Measurements from ENCODE around the gene SHC2. TPM values are rescaled to one million over a fixed set of nuclear protein-coding genes. Genes with fewer than 3 reads are reported as not detected.
"Not testable (repeated sequence)": the region's sequence is repeated elsewhere in the genome, so short reads cannot be mapped to it uniquely, and the experiment has no call there.

Gene SHC2
- polyA plus RNA-seq, 1 of the 3 experiments (the other 2 are of a cell fraction), result 0.64 TPM

- no peaks in the 10 kb centered on the region for H3K9me3 ChIP-seq
- TF ChIP-seq GATA2 (CRISPR knock-in tag; IDR thresholded peaks at IDR 0.05) (no peak), JUND (IDR thresholded peaks at IDR 0.05) (no peak), FOXM1 (IDR thresholded peaks at IDR 0.05; ENCODE audit: low read depth) (no peak), FOXJ3 (CRISPR knock-in tag; IDR thresholded peaks at IDR 0.05) (no peak), EP300 (IDR thresholded peaks at IDR 0.05; ENCODE audit: borderline replicate concordance in 1 of 2, low read depth in 1 of 2, low read length in 1 of 2) (no peak), USF2 (IDR thresholded peaks at IDR 0.05; ENCODE audit: borderline replicate concordance, low read depth, low read length) (no peak)
- H3K9me2 ChIP-seq, result no peaks in the 10 kb centered on the region
- no peaks in the 10 kb centered on the region for H3K36me3 ChIP-seq (replicated peaks in 1 of 2; ENCODE audit: control insufficient read depth in 1 of 2, insufficient read depth in 2 of 2, low read length in 1 of 2)
- no peaks in the 10 kb centered on the region for H3K79me2 ChIP-seq (ENCODE audit: insufficient read depth)
- WGBS (ENCODE audit: low lambda C conversion rate), result 81% methylated on average over 22 of the region's 22 CpGs
- CTCF ChIA-PET, result no interaction called here
- peaks cover 0 to under 1% of the 10 kb centered on the region in 2 experiments; a peak in 1 of 4 replicates for H3K4me1 ChIP-seq (ENCODE audit: control insufficient read depth in 1 of 2, insufficient read depth in 2 of 2, low read depth in 1 of 2, low read length in 1 of 2)
- no peak overlapping the region for H2AFZ ChIP-seq (ENCODE audit: low read depth)
- H3K27me3 ChIP-seq (ENCODE audit: insufficient read depth), result no peaks in the 10 kb centered on the region
- peaks cover 13% of the 10 kb centered on the region for H3F3A ChIP-seq (replicated peaks; ENCODE audit: insufficient read depth)
- H4K20me1 ChIP-seq (ENCODE audit: insufficient read depth), result no peaks in the 10 kb centered on the region
- no peak overlapping the region for H3K27ac ChIP-seq (ENCODE audit: low read depth in 2 of 2, low read length in 1 of 2)
- H3K4me2 ChIP-seq, result no peak overlapping the region
- no peak overlapping the region for H3K9ac ChIP-seq
- POLR2A ChIA-PET, result no interaction called here
- DNase-seq, result no peak
- H3K4me3 ChIP-seq (ENCODE audit: low read depth in 2 of 2, low read length in 1 of 2), result no peak overlapping the region
Measured at GRCh38 chr19:453606-454005, 7.2 kb downstream of the SHC2 start.

DNA sequence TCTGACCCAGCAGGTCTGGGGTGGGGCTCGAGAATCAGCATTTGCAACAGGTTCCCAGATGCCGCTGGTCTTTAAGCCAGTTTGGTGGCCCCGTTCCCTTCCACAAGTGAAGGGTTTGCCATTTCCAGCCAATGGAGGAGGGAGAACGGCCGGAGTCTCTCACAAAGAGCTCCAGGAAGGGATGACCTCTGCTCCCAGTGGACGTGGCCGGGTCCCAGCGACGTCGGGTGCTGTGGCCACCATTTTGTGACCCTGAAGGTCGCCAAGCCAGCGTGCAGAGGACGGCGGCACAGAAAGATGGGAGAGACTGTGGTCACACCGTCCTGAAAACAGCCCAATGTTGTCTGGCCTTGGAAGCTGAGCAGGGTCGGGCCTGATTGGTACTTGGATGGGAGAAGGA, 8.0 kb downstream of the SHC2 start:
- TF ChIP-seq, protein P1, sequence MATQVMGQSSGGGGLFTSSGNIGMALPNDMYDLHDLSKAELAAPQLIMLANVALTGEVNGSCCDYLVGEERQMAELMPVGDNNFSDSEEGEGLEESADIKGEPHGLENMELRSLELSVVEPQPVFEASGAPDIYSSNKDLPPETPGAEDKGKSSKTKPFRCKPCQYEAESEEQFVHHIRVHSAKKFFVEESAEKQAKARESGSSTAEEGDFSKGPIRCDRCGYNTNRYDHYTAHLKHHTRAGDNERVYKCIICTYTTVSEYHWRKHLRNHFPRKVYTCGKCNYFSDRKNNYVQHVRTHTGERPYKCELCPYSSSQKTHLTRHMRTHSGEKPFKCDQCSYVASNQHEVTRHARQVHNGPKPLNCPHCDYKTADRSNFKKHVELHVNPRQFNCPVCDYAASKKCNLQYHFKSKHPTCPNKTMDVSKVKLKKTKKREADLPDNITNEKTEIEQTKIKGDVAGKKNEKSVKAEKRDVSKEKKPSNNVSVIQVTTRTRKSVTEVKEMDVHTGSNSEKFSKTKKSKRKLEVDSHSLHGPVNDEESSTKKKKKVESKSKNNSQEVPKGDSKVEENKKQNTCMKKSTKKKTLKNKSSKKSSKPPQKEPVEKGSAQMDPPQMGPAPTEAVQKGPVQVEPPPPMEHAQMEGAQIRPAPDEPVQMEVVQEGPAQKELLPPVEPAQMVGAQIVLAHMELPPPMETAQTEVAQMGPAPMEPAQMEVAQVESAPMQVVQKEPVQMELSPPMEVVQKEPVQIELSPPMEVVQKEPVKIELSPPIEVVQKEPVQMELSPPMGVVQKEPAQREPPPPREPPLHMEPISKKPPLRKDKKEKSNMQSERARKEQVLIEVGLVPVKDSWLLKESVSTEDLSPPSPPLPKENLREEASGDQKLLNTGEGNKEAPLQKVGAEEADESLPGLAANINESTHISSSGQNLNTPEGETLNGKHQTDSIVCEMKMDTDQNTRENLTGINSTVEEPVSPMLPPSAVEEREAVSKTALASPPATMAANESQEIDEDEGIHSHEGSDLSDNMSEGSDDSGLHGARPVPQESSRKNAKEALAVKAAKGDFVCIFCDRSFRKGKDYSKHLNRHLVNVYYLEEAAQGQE (IDR thresholded peaks at IDR 0.05; ENCODE audit: low read depth, low read length), result no peak
- H3K4me2 ChIP-seq, result no peak overlapping the region
- no peak overlapping the region for H3K27ac ChIP-seq (ENCODE audit: low read depth in 2 of 2, low read length in 1 of 2)
- no peaks in the 10 kb centered on the region for H3K9me3 ChIP-seq
- H3K27me3 ChIP-seq (ENCODE audit: insufficient read depth), result no peaks in the 10 kb centered on the region
- ChIA-PET POLR2A (no interaction called here), CTCF (no interaction called here)
- no peaks in the 10 kb centered on the region for H3K9me2 ChIP-seq
- H3K79me2 ChIP-seq (ENCODE audit: insufficient read depth), result no peaks in the 10 kb centered on the region
- H3K36me3 ChIP-seq (replicated peaks in 1 of 2; ENCODE audit: control insufficient read depth in 1 of 2, insufficient read depth in 2 of 2, low read length in 1 of 2), result no peaks in the 10 kb centered on the region
- 76% methylated on average over 16 of the region's 16 CpGs for WGBS (ENCODE audit: low lambda C conversion rate)
- DNase-seq, result no peak
- H3K4me1 ChIP-seq (ENCODE audit: control insufficient read depth in 1 of 2, insufficient read depth in 2 of 2, low read depth in 1 of 2, low read length in 1 of 2), result peaks cover 0 to 9% of the 10 kb centered on the region in 2 experiments; a peak in 1 of 4 replicates
- no peak overlapping the region for H3K4me3 ChIP-seq (ENCODE audit: low read depth in 2 of 2, low read length in 1 of 2)
- H2AFZ ChIP-seq (ENCODE audit: low read depth), result no peak overlapping the region
- H3F3A ChIP-seq (replicated peaks; ENCODE audit: insufficient read depth), result peaks cover 13% of the 10 kb centered on the region
- H3K9ac ChIP-seq, result no peak overlapping the region
- H4K20me1 ChIP-seq (ENCODE audit: insufficient read depth), result no peaks in the 10 kb centered on the region

DNA sequence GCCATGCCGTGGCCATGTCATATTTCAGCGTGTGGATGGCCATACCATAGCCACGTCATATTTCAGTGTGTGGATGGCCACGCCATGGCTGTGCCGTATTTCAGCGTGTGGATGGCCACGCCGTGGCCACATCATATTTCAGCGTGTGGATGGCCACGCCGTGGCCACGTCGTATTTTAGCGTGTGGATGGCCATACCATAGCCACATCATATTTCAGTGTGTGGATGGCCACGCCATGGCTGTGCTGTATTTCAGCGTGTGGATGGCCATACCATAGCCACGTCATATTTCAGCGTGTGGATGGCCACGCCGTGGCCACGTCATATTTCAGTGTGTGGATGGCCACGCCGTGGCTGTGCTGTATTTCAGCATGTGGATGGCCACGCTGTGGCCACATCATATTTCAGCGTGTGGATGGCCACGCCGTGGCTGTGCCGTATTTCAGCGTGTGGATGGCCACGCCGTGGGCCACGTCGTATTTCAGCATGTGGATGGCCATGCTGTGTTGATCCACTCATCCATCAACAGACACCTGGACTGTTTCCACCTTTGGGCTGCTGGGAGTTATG, 9.8 kb downstream of the SHC2 start:
- H3K9me2 ChIP-seq; H3K27ac ChIP-seq (ENCODE audit: low read depth in 2 of 2, low read length in 1 of 2); H3K36me3 ChIP-seq (replicated peaks in 1 of 2; ENCODE audit: control insufficient read depth in 1 of 2, insufficient read depth in 2 of 2, low read length in 1 of 2); DNase-seq; H2AFZ ChIP-seq (ENCODE audit: low read depth); H3K79me2 ChIP-seq (ENCODE audit: insufficient read depth); CTCF ChIA-PET; POLR2A ChIA-PET; H3K4me1 ChIP-seq (ENCODE audit: control insufficient read depth in 1 of 2, insufficient read depth in 2 of 2, low read depth in 1 of 2, low read length in 1 of 2); H3K4me3 ChIP-seq (ENCODE audit: low read depth in 2 of 2, low read length in 1 of 2); H4K20me1 ChIP-seq (ENCODE audit: insufficient read depth); H3K4me2 ChIP-seq; H3K27me3 ChIP-seq (ENCODE audit: insufficient read depth); H3K9ac ChIP-seq; H3K9me3 ChIP-seq: not testable (repeated sequence)
- peaks cover 13% of the 10 kb centered on the region for H3F3A ChIP-seq (replicated peaks; ENCODE audit: insufficient read depth)
- 89% methylated on average over 25 of the region's 33 CpGs for WGBS (ENCODE audit: low lambda C conversion rate)
